NCI-H1092 treated with DMSO at 0.1 percent for 48 hours (cell line): ENCODE measurements around the gene TTC14.

Source experiments
- DNase-seq: peaks from one replicate; lab custom pipeline; 2025; lab: John Stamatoyannopoulos, UW

The TTC14 gene

DNA sequence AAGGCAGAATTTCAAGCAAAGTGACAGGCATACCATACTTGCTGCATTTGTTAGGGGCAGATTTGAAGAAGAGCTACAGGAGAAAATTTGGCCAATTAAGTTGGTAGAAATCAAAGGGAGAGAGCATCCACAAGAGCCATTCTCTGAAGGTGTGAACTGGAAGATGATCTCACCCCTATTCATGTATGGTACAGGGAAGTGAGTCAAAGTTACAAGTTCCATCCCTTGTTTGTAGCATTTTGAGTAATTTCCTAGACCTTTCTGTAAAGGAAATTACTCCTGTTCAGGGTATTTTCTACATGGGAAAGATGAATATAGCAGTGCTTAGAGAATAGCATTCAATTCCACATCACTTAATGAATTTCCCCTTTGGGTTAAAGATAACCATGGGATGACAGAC, 28.4 kb downstream of the TTC14 start:
- DNase-seq = no peak

DNA sequence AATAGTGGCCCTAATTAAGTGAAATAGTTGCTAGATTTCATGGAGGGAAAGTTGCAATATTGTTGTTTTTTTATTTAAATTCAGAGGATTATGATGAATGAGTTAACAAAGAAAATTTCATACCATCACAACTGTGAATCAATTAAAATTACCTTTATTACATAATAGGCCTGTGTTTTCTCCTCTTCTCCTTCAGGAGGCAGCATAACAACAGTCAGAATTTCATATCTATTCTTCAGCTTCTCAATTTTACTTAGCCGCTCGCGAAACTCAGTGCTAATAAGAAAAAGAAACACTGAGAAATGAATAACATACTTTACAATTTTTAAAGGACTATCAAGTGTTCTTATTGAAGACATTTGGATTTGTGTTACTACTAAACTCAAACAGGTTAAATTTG, 29.4 kb downstream of the TTC14 start:
- DNase-seq = no peak

GRCh38 chr3:180633722-180634121, 31.8 kb downstream of the TTC14 start:
- DNase-seq = no peak

DNA sequence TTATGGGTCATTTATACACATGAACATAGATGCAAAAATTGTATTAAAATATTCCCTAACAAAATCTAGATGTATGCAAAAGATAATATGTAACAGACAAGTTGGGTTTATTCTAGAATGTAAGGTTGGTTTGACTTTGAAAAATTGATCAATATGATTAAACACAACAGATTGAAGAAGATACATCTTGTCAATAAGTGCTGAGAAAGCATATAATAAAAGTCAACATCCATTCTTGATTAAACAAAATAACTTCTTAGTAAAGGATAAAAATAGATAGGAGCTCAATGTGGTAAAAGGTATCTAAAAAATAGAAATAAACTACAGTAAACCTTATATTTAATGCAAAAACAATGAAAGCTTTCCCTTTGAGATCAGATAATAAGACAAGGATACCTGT, 39.0 kb downstream of the TTC14 start:
- DNase-seq = no peak

DNA sequence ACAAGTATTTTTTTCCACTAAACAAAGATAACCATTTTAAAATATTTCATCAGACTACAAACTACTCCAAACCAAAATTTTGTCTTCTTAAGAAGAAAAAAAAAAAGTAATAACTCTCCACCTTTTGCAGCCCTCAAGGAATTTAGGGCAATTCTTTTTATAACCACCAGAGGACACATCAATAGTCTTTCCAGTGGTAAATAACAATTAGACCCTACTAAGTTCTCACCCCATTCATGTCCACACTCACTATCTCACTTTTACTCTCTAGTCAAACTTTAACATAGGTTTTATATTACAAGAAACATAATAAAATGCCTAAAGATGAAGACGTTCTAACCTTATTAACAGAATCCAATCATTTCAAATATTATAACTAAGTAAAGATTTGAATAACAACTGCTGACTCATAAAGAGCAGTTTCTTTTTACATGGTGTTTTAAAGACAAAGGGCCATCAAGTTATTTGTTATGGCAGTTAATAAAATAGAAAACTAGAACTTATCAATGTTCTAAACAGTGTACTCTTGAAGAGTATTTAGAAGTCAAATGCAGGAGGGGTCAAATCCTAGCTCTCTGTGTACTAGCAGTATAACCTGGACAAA, 44.3 kb downstream of the TTC14 start:
- no peak for DNase-seq

- no peak for DNase-seq
These were observed 54.4 kb downstream of the TTC14 start for GRCh38 chr3:180656406-180656805.

DNA sequence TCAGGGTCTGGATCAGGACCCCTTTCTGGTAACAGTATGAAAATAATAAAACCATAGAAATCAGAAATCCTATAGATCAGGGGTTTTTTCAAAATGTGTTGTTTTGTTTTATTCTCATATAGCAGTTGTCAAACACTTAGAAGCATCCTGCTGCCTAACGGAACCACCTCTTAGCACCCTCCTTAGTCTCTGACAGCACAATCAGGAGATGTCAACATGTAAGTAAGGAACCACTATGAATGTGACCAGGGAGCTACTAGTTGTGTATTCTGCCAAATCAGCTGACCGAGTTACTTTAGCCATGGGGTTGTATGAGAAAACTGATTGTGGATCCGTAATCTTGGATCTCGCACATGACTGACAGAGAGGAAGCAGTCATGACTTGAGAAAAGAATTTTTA, 55.1 kb downstream of the TTC14 start:
- no peak for DNase-seq
